Astrocyte (in vitro differentiated cells and primary cell): ENCODE measurements around the gene PTGER4. TPM values are rescaled to one million over a fixed set of nuclear protein-coding genes. Genes with fewer than 3 reads are reported as not detected.

ENCODE experiments used
- DNase-seq: peaks from one replicate; pipeline ENCODE4 v3.0.0-alpha.2; 2010; ENCODE audit warnings: low read depth
- FAIRE-seq: peaks from 2 replicates; lab custom pipeline; 2011; peaks lifted over from hg19 to GRCh38; lab: Jason Lieb, UNC
- H2AFZ ChIP-seq: 2 replicates; pipeline ENCODE4 v1.6.0; 2012; ENCODE audit warnings: low read depth, low read length, inconsistent platforms
- H3K27ac ChIP-seq: 2 replicates; pipeline ENCODE4 v1.5.1; 2011; ENCODE audit warnings: low read depth, low read length, inconsistent platforms
- H3K27me3 ChIP-seq: 2 replicates; pipeline ENCODE4 v1.6.0; 2011; ENCODE audit warnings: low read length, inconsistent platforms; ENCODE audit not compliant: insufficient read depth
- H3K36me3 ChIP-seq: 2 replicates; pipeline ENCODE4 v1.5.1; 2011; ENCODE audit warnings: low read length, inconsistent platforms; ENCODE audit not compliant: insufficient read depth
- H3K4me1 ChIP-seq: 2 replicates; pipeline ENCODE4 v1.5.1; 2011; ENCODE audit warnings: low read length, inconsistent platforms; ENCODE audit not compliant: insufficient read depth
- H3K4me2 ChIP-seq: 2 replicates; pipeline ENCODE4 v1.6.0; 2012; ENCODE audit warnings: low read length, inconsistent platforms
- H3K4me3 ChIP-seq: 2 replicates; pipeline ENCODE4 v1.5.1; 2011; ENCODE audit warnings: low read depth, mild to moderate bottlenecking, low read length, inconsistent platforms; ENCODE audit not compliant: insufficient read depth
- H3K79me2 ChIP-seq: 2 replicates; pipeline ENCODE4 v1.6.0; 2012; ENCODE audit warnings: mild to moderate bottlenecking, low read length, inconsistent platforms; ENCODE audit not compliant: insufficient read depth
- H3K9ac ChIP-seq: 2 replicates; pipeline ENCODE4 v1.6.0; 2012; ENCODE audit warnings: mild to moderate bottlenecking, low read length, inconsistent platforms
- H3K9me3 ChIP-seq: 2 replicates; pipeline ENCODE4 v1.5.1; 2012; ENCODE audit warnings: low read depth, mild to moderate bottlenecking, low read length, inconsistent platforms; ENCODE audit not compliant: insufficient read depth
- H4K20me1 ChIP-seq: 2 replicates; pipeline ENCODE4 v1.6.0; 2012; ENCODE audit warnings: low read length, inconsistent platforms; ENCODE audit not compliant: insufficient read depth
- H3K27ac Mint-ChIP-seq: one replicate; pipeline ENCODE4 v1.8.0; 2021; ENCODE audit warnings: mild to moderate bottlenecking, mixed read lengths; ENCODE audit not compliant: unreplicated experiment
- H3K27me3 Mint-ChIP-seq: one replicate; pipeline ENCODE4 v1.8.0; 2021; ENCODE audit warnings: low read depth, mixed read lengths; ENCODE audit not compliant: unreplicated experiment
- H3K36me3 Mint-ChIP-seq: one replicate; pipeline ENCODE4 v1.8.0; 2021; ENCODE audit warnings: low read depth, mixed read lengths; ENCODE audit not compliant: unreplicated experiment
- H3K4me1 Mint-ChIP-seq: one replicate; pipeline ENCODE4 v1.8.0; 2021; ENCODE audit warnings: low read depth, mixed read lengths; ENCODE audit not compliant: unreplicated experiment
- H3K4me3 Mint-ChIP-seq: one replicate; pipeline ENCODE4 v1.8.0; 2021; ENCODE audit warnings: mild to moderate bottlenecking, moderate library complexity, mixed read lengths; ENCODE audit not compliant: unreplicated experiment
- H3K9me3 Mint-ChIP-seq: one replicate; pipeline ENCODE4 v1.8.0; 2021; ENCODE audit warnings: mild to moderate bottlenecking, mixed read lengths; ENCODE audit not compliant: unreplicated experiment
- CTCF ChIP-seq: IDR thresholded peaks from 2 replicates; pipeline ENCODE4 v1.5.1; 2011; ENCODE audit warnings: low read depth, mild to moderate bottlenecking, inconsistent platforms, low read length, moderate library complexity; ENCODE audit not compliant: insufficient read depth
- EZH2 ChIP-seq: IDR thresholded peaks from 2 replicates; pipeline ENCODE4 v1.6.1; 2012; ENCODE audit warnings: mild to moderate bottlenecking, low read length, inconsistent platforms; ENCODE audit not compliant: insufficient read depth
- total RNA-seq: library from RNA; stranded (reverse); gene quantifications from 2 replicates; pipeline ENCODE4 v1.2.1, GENCODE V29; 2021

The PTGER4 gene
- total RNA-seq, 1 donor from 2014 or later: 8.6 TPM

GRCh38 chr5:40651201-40651600, 28.5 kb upstream of the PTGER4 start:
- Histone ChIP-seq H3K4me3 (no peak overlapping the region), H3K27me3 (no peaks in the 10 kb centered on the region), H3K79me2 (no peaks in the 10 kb centered on the region), H3K9ac (no peak overlapping the region), H3K36me3 (no peaks in the 10 kb centered on the region), H4K20me1 (no peaks in the 10 kb centered on the region), H3K27ac (no peak overlapping the region), H3K4me2 (no peak overlapping the region), H2AFZ (no peak overlapping the region), H3K4me1 (no peaks in the 10 kb centered on the region), H3K9me3 (no peaks in the 10 kb centered on the region)
- Mint-ChIP-seq H3K27me3 (no peaks in the 10 kb centered on the region), H3K36me3 (no peaks in the 10 kb centered on the region), H3K4me1 (peaks cover 10% of the 10 kb centered on the region), H3K4me3 (no peak overlapping the region), H3K9me3 (no peaks in the 10 kb centered on the region), H3K27ac (no peak overlapping the region)
- FAIRE-seq: no peak
- TF ChIP-seq CTCF (no peak), EZH2 (no peak)
- DNase-seq: no peak

- Histone ChIP-seq H3K9ac (no peak overlapping the region), H3K79me2 (no peaks in the 10 kb centered on the region), H2AFZ (no peak overlapping the region), H3K27ac (no peak overlapping the region), H3K4me3 (no peak overlapping the region), H3K27me3 (no peaks in the 10 kb centered on the region), H3K4me2 (no peak overlapping the region), H3K36me3 (no peaks in the 10 kb centered on the region), H3K4me1 (no peaks in the 10 kb centered on the region), H3K9me3 (no peaks in the 10 kb centered on the region), H4K20me1 (no peaks in the 10 kb centered on the region)
- Mint-ChIP-seq H3K27me3 (no peaks in the 10 kb centered on the region), H3K9me3 (no peaks in the 10 kb centered on the region), H3K36me3 (no peaks in the 10 kb centered on the region), H3K4me3 (no peak overlapping the region), H3K4me1 (peaks cover 11% of the 10 kb centered on the region), H3K27ac (no peak overlapping the region)
- FAIRE-seq (no peak), DNase-seq (no peak)
- TF ChIP-seq EZH2: no peak
- no peak for TF ChIP-seq CTCF
Measured at GRCh38 chr5:40652441-40653220, 27.1 kb upstream of the PTGER4 start.
